Activated CD4-positive, alpha-beta T cell treated with anti-CD3 and anti-CD28 coated beads for 24 hours (primary cell): ENCODE results near the gene OR10G7.
"Not testable (repeated sequence)": the region's sequence is repeated elsewhere in the genome, so short reads cannot be mapped to it uniquely, and the experiment has no call there.

Source experiments
- DNase-seq, 2 donors: peaks; one replicate each; pipeline ENCODE4 v3.0.0-alpha.2; 2020; ENCODE audit warnings: low read depth in 2 of 2

Gene OR10G7

DNA sequence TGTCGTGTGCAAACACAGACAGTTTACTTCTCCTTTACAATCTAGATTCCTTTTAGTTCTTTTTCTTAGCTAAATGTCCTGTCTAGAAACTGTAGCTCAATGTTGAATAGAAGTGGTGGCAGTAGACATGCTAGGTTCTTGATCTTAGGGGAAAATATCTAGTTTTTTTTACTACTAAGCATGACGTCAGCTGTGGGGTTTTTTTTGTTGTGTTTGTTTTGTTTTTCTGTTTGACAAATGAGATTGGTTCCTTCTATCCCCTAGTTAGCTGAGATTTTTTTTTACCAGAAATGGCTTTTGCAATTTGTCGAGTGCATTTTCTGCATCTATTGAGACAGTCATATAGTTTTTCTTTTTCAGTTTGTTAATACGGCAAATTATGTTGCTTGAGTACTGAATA, 2.3 kb upstream of the OR10G7 start:
- no peak for DNase-seq

DNA sequence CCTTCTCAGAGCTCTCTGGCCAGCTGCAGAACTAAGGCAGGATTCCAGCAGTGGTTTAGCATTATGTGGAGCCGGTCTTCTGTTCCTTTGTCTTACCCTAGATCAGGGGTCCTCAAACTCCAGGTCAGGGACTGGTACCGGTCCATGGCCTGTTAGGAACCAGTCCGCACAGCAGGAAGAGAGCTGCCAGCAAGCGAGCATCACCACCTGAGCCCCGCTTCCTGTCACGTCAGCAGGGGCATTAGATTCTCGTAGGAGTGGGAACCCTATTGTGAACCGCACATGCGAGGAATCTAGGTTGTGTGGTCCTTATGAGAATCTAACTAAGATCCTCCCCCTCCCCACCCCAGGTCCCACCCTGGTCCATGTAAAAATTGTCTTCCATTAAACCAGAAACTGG, 1.6 kb downstream of the OR10G7 start:
- no peak for DNase-seq

DNA sequence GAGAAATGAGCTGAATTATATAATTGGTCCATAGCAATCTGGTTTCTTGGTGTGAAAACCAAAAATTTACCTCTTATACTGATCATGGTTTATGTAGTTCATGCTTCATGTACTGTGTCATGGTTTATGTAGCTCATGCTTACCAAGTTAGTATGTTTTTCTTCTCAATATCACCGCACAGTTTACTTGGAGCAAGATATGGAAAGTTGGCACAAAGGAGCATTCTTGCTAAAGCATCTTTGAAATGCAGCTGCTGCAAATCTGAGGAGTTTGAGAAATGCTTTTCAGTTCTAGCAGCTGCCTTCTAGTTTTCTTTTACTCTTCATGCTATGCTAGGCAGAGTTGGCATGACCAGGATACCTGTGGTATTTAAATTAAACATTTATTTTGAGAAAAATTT, 4.5 kb downstream of the OR10G7 start:
- DNase-seq: no peak

DNA sequence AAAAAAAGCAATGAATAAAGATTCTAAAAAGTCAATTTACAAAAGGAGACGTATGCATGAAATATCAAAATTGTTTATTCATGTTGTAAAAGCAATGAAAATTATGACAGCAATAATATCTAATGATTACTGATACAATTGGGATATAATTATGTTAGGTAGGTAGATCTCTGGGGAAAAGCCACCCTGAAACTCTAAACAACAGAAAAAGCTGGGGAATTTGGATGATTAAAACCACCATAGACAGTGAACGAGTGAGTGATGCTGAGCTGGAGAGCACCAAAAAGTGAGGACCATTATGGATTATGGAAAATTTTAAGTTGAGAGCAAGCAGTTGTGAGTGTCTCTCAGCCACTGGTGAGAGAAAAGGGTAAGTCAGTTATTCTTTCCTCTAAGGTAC, 14.6 kb downstream of the OR10G7 start, which contains the start of gene OR10G8:
Gene OR10G8, plus strand, starts transcription at position 301 of the 400 bp plus-strand sequence. CDS start 2,825 bp downstream, outside the sequence.
- no peak for DNase-seq

DNA sequence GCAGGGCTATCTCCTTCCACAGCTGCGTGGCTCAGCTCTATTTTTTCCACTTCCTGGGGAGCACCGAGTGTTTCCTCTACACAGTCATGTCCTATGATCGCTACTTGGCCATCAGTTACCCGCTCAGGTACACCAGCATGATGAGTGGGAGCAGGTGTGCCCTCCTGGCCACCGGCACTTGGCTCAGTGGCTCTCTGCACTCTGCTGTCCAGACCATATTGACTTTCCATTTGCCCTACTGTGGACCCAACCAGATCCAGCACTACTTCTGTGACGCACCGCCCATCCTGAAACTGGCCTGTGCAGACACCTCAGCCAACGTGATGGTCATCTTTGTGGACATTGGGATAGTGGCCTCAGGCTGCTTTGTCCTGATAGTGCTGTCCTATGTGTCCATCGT, 25.3 kb downstream of the OR10G7 start:
- not testable (repeated sequence) for DNase-seq

DNA sequence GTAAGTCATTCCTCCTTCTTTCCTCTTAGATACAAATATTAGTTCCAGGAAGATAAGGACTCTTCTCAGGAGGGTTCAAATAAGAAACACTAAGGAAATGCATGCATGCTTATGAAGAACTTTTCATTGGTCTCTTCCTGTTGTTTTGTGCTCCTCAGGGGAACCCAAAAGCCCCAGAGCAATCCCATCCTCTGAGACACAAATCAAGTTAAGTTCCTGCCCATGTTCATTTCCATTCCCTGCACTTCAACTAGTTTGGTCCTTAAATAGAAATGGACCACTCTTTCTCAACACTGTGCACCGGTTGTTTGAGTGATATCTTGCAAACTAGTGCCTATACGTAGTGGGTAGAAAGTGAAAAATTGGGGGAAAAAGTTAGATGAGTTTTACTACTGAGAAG, 28.4 kb downstream of the OR10G7 start, which contains the start of gene OR10G4:
Gene OR10G4, plus strand, starts transcription at position 301 of the 400 bp plus-strand sequence. CDS start 2,578 bp downstream, outside the sequence.
- no peak for DNase-seq

DNA sequence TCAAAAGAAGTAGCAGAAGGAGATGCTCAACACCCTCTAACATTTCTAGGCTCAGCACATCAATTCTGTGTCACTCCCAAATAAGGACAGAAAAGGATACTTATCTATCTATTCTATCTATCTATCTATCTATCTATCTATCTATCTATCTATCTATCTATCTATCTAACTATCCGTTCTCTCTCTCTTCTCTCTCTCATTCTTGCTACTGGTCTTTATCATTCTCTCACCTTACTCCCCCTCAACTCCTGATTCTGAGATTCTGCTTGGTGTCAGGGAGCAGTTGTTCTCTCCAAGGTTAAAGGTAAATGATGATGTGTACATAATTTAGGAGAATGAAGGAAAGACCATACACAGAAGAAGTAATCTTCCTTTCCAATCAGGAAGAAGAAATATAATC, 46.0 kb downstream of the OR10G7 start, which contains the start of gene OR10G6:
Gene OR10G6, minus strand, starts transcription at position 43 of the 400 bp plus-strand sequence. Its CDS starts 0 bp downstream, at position 43.
- DNase-seq: no peak
